ENCODE results near the gene TMEM39B.
"Not testable (repeated sequence)": the region's sequence is repeated elsewhere in the genome, so short reads cannot be mapped to it uniquely, and the experiment has no call there.

Gene TMEM39B

DNA sequence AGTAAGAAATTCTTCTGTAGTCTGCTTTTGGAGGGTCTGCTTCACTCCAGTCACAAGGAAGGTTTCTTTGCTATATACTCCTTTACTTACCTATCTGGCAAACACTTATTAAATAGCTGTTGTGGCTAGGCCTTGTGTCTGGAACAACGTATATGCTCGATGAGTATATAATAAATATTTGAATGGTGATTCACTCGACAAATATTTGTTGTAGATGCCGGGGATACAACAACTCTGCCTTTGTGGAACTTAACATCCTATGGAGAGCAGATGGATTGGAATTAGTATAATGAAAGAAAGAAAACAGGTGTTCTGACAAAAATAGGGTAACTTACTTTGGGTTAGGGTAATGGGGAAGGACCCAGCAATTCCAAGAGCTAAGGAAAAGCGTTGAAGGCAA, 66.2 kb downstream of the TMEM39B start:
- in situ Hi-C loops (cut with HindIII; ENCODE audit: low sequenced_read_pairs): no loop called here
- DNase-seq (ENCODE audit: low read depth, low spot score): peak; percentile 53
- TF ChIP-seq, protein P1, sequence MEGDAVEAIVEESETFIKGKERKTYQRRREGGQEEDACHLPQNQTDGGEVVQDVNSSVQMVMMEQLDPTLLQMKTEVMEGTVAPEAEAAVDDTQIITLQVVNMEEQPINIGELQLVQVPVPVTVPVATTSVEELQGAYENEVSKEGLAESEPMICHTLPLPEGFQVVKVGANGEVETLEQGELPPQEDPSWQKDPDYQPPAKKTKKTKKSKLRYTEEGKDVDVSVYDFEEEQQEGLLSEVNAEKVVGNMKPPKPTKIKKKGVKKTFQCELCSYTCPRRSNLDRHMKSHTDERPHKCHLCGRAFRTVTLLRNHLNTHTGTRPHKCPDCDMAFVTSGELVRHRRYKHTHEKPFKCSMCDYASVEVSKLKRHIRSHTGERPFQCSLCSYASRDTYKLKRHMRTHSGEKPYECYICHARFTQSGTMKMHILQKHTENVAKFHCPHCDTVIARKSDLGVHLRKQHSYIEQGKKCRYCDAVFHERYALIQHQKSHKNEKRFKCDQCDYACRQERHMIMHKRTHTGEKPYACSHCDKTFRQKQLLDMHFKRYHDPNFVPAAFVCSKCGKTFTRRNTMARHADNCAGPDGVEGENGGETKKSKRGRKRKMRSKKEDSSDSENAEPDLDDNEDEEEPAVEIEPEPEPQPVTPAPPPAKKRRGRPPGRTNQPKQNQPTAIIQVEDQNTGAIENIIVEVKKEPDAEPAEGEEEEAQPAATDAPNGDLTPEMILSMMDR (IDR thresholded peaks at IDR 0.05; ENCODE audit: low read depth, low read length): no peak
- H3K4me3 ChIP-seq (ENCODE audit: low read depth, low read length): no peak overlapping the region

DNA sequence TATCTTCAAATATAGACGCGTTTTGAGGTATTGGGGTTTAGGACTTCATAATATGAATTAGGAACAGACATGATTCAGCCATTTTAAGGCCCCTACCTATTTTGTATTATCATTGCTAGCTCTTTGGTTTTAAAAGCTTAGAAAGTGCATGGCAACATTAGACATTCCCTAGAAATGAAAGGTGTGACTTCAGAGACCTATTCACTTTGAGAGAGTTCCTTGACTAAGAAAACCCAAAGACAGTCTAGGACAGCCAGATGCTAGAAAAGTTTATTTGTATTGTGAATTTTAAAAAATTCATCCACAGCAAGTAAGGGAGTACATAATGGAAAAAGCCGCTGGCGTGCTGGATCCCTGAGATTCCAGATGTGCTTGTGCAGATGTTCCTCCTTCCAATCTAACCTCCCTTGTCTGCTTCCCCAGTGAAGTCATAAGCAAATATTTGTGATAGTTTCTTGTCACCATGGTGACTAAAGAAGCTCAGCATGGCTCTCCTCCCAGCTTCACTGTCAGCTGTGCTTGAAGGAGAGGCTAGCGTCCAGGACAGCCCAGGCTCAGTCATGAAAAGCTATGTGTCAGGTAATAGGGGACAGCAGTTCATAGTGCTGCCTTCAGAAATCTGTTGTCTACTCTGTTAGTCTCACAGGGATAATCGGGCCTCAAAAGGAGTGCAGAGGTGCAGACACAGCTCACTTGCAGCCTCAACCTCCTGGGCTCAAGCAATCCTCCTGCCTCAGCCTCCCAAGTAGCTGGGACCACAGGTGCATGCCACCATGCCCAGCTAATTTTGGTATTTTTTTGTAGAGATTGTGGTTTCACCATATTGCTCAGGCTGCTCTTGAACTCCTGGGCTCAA, 69.9 kb downstream of the TMEM39B start:
- H3K4me3 ChIP-seq (ENCODE audit: low read depth, low read length): no peak overlapping the region
- in situ Hi-C loops (cut with HindIII; ENCODE audit: low sequenced_read_pairs): no loop called here
- DNase-seq (ENCODE audit: low read depth, low spot score): peak; percentile 86
- TF ChIP-seq, protein P1 (IDR thresholded peaks at IDR 0.05; ENCODE audit: low read depth, low read length): no peak

DNA sequence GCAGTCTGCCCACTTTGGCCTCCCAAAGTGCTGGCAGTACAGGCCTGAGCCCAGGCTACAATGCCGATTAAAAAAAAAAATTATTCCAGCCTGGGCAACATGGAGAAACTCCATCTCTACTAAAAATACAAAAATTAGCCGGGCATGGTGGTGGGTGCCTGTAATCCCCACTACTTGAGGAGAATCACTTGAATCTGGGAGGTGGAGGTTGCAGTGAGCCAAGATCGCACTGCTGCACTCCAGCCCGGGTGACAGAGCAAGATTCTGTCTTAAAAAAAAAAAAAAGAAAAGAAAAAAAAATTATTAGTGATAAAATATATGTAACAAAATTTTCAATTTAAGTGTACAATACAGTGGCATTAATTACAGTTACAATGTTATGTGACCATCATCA, 70.6 kb downstream of the TMEM39B start:
- DNase-seq (ENCODE audit: low read depth, low spot score); in situ Hi-C loops (cut with HindIII; ENCODE audit: low sequenced_read_pairs); H3K4me3 ChIP-seq (ENCODE audit: low read depth, low read length): not testable (repeated sequence)

DNA sequence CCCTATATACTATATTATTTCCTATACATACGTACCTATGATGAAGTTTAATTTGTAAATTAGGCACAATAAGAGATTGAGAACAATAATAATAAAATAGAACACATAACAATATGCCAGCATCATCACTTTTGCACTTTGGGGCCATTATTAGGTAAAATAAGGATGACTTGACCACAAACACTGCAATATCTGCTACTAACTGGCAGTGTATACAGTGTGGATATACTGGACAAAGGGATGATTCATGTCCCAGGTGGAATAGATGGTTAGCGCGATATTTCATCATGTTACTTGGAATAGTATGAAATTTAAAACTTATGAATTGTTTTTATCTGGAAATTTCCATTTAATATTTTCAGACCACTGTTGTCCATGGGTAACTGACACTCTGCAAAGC, 71.3 kb downstream of the TMEM39B start:
- in situ Hi-C loops (cut with HindIII; ENCODE audit: low sequenced_read_pairs): no loop called here
- TF ChIP-seq, protein P1 (IDR thresholded peaks at IDR 0.05; ENCODE audit: low read depth, low read length): no peak
- no peak for DNase-seq (ENCODE audit: low read depth, low spot score)
- no peak overlapping the region for H3K4me3 ChIP-seq (ENCODE audit: low read depth, low read length)

DNA sequence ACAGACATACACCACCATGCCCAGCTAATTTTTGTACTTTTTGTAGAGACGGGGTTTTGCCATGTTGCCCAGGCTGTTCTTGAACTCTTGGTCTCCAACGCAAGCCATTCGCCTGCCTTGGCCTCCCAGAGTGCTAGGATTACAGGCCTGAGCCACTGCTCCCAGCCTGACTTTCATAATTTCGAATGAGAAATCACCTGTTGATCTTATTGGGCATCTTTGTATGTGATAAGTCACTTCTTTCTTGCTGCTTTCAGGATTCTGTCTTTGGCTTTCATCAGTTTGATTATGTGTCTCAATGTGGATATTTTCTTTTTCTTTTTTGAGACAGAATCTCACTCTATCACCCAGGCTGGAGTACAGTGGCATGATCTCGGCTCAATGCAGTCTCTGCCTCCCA, 75.1 kb downstream of the TMEM39B start:
- in situ Hi-C loops (cut with HindIII; ENCODE audit: low sequenced_read_pairs); H3K4me3 ChIP-seq (ENCODE audit: low read depth, low read length); DNase-seq (ENCODE audit: low read depth, low spot score): not testable (repeated sequence)

DNA sequence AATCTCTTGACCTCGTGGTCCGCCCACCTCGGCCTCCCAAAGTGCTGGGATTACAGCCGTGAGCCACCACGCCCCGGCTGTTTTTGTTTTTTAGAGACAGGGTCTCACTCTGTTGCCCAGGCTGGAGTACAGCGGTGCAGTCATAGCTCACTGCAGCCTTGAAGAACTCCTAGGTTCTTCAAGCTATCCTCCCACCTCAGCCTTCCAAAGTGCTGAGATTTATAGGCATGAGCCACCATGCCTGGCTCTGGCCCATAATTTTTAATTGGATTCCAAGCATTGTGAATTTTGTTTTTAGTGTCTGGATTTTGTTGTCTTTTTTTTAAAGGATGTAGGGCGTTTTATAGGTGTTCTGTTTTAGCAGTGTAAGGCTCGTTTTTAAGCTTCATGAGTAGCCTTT, 78.1 kb downstream of the TMEM39B start:
- in situ Hi-C loops (cut with HindIII; ENCODE audit: low sequenced_read_pairs): no loop called here
- TF ChIP-seq, protein P1 (IDR thresholded peaks at IDR 0.05; ENCODE audit: low read depth, low read length): no peak
- no peak overlapping the region for H3K4me3 ChIP-seq (ENCODE audit: low read depth, low read length)
- DNase-seq (ENCODE audit: low read depth, low spot score): no peak

DNA sequence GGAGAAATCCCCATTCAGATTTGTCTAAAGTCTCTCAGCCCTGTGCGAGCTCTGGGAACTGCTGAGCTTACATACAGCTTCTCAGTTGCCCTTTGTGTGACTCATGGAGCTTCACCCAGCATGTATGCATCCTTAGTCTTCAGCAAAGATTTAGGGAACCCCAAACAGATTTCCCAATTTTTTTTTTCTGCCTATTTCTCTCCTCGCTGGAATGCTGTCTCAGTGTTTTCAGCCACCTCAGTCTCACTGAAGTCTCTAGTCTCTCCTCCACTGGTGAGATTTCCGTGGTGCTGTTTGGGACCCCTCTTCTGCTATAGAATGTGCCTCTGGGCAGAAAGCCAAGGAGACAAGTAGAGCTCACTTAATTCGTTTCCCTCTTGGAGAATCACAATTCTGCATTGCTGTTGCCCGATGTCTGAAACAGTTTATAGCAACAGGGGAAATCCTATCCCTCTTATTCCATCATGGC, 78.6 kb downstream of the TMEM39B start:
- in situ Hi-C loops (cut with HindIII; ENCODE audit: low sequenced_read_pairs): no loop called here
- peak; percentile 79 for DNase-seq (ENCODE audit: low read depth, low spot score)
- TF ChIP-seq, protein P1 (IDR thresholded peaks at IDR 0.05; ENCODE audit: low read depth, low read length): no peak
- no peak overlapping the region for H3K4me3 ChIP-seq (ENCODE audit: low read depth, low read length)

Data from astrocyte of the spinal cord (primary cell).